IMR-90 (cell line): ENCODE results near the gene TNFRSF11A. TPM values are rescaled to one million over a fixed set of nuclear protein-coding genes. Genes with fewer than 3 reads are reported as not detected.

ENCODE experiments used
- ATAC-seq: fragments of 200-7000 bp; cut with Tn5 transposase; 2 replicates; pipeline ENCODE4 v1.9.1; 2020; ENCODE audit warnings: low read depth, mild to moderate bottlenecking, moderate library complexity
- BruUV-seq: library from RNA; stranded (reverse); fragments of 400-500 nt; replicated peaks from 2 replicates; lab custom pipeline; 2021; lab: Mats Ljungman, UMichigan
- CTCF ChIA-PET: fragments of 300-600 bp; formaldehyde crosslinking; extraction: SDS; loops from one replicate; lab custom pipeline; 2021; ENCODE audit warnings: antibody characterized with exemption; lab: Yijun Ruan, JAX
- POLR2A ChIA-PET: fragments of 300-600 bp; sonication (Branson Sonifier 250); formaldehyde crosslinking; loops from one replicate; lab custom pipeline; 2022; ENCODE audit warnings: antibody characterized with exemption; ENCODE audit not compliant: unreplicated experiment; lab: Charles Lee
- DNase-seq: peaks from one replicate; pipeline ENCODE4 v3.0.0; 2013
- H2AFZ ChIP-seq: replicated peaks from 2 replicates; pipeline ENCODE3; 2013; ENCODE audit warnings: low read length, mild to moderate bottlenecking; ENCODE audit not compliant: poor library complexity
- H2AK5ac ChIP-seq: 2 replicates; pipeline ENCODE4 v1.6.1; 2013; ENCODE audit warnings: low read depth, low read length, inconsistent platforms
- H2AK9ac ChIP-seq: replicated peaks from 2 replicates; pipeline ENCODE3; 2013; ENCODE audit warnings: mild to moderate bottlenecking, low read depth, low read length, moderate library complexity; ENCODE audit not compliant: poor library complexity
- H2BK120ac ChIP-seq: 2 replicates; pipeline ENCODE4 v1.6.1; 2013; ENCODE audit warnings: low read depth, low read length, inconsistent platforms
- H2BK15ac ChIP-seq: 3 replicates; pipeline ENCODE4 v1.6.1; 2013; ENCODE audit warnings: low read depth, low read length, inconsistent platforms
- H2BK20ac ChIP-seq: 2 replicates; pipeline ENCODE4 v1.6.1; 2013; ENCODE audit warnings: low read depth, mild to moderate bottlenecking, inconsistent platforms, low read length, moderate library complexity
- H2BK5ac ChIP-seq: 2 replicates; pipeline ENCODE4 v1.6.1; 2013; ENCODE audit warnings: mild to moderate bottlenecking, low read depth, low read length, inconsistent platforms; ENCODE audit not compliant: poor library complexity, severe bottlenecking
- H3K14ac ChIP-seq: replicated peaks from 2 replicates; pipeline ENCODE4 v1.6.1; 2013; ENCODE audit warnings: low read depth, low read length, inconsistent platforms
- H3K18ac ChIP-seq: 2 replicates; pipeline ENCODE4 v1.6.1; 2013; ENCODE audit warnings: low read depth, low read length, control low read depth
- H3K23ac ChIP-seq: 2 replicates; pipeline ENCODE4 v1.6.1; 2013; ENCODE audit warnings: low read depth, low read length, inconsistent platforms
- H3K27ac ChIP-seq: 2 replicates; pipeline ENCODE4 v1.5.1; 2013; ENCODE audit warnings: mild to moderate bottlenecking, control low read depth, low read length; ENCODE audit not compliant: insufficient read depth
- H3K27me3 ChIP-seq: 2 replicates; pipeline ENCODE4 v1.6.1; 2013; ENCODE audit warnings: low read length; ENCODE audit not compliant: control insufficient read depth, insufficient read depth
- H3K36me3 ChIP-seq: 2 replicates; pipeline ENCODE4 v1.6.1; 2013; ENCODE audit warnings: low read length, mixed read lengths; ENCODE audit not compliant: control insufficient read depth, insufficient read depth
- H3K4ac ChIP-seq: 2 replicates; pipeline ENCODE4 v1.6.1; 2013; ENCODE audit warnings: low read depth, low read length, inconsistent platforms
- H3K4me1 ChIP-seq: 2 replicates; pipeline ENCODE4 v1.6.1; 2013; ENCODE audit warnings: low read length, mixed read lengths; ENCODE audit not compliant: control insufficient read depth, insufficient read depth
- H3K4me2 ChIP-seq: 2 replicates; pipeline ENCODE4 v1.6.1; 2013; ENCODE audit warnings: low read depth, mild to moderate bottlenecking, control low read depth, low read length, moderate library complexity
- H3K4me3 ChIP-seq: 2 replicates; pipeline ENCODE4 v1.5.1; 2013; ENCODE audit warnings: low read depth, mild to moderate bottlenecking, control low read depth, low read length, moderate library complexity; ENCODE audit not compliant: insufficient read depth
- H3K56ac ChIP-seq: 2 replicates; pipeline ENCODE4 v1.6.1; 2013; ENCODE audit warnings: low read length, inconsistent platforms; ENCODE audit not compliant: insufficient read depth; ENCODE audit errors: extremely low read depth
- H3K79me1 ChIP-seq, 2 experiments: 2 replicates each; pipeline ENCODE4 v1.6.1; 2013; ENCODE audit warnings: low read length in 2 of 2, inconsistent platforms in 1 of 2, low read depth in 1 of 2
- H3K9ac ChIP-seq: 2 replicates; pipeline ENCODE4 v1.6.1; 2013; ENCODE audit warnings: low read depth, low read length, control low read depth
- H3K9me1 ChIP-seq: 2 replicates; pipeline ENCODE4 v1.6.1; 2013; ENCODE audit warnings: low read length, inconsistent platforms; ENCODE audit not compliant: insufficient read depth
- H3K9me3 ChIP-seq: 2 replicates; pipeline ENCODE4 v1.6.1; 2013; ENCODE audit warnings: low read length; ENCODE audit not compliant: control insufficient read depth, insufficient read depth
- H4K20me1 ChIP-seq: 2 replicates; pipeline ENCODE4 v1.6.1; 2013; ENCODE audit warnings: low read length, inconsistent platforms; ENCODE audit not compliant: insufficient read depth
- H4K5ac ChIP-seq: 2 replicates; pipeline ENCODE4 v1.6.1; 2013; ENCODE audit warnings: mild to moderate bottlenecking, low read depth, low read length, control low read depth
- H4K8ac ChIP-seq, 2 experiments: 2 replicates each; pipeline ENCODE4 v1.6.1; 2013; ENCODE audit warnings: low read depth in 2 of 2, low read length in 2 of 2, control low read depth in 1 of 2, inconsistent platforms in 1 of 2
- H4K91ac ChIP-seq: 2 replicates; pipeline ENCODE4 v1.6.1; 2013; ENCODE audit warnings: low read depth, low read length, inconsistent platforms; ENCODE audit not compliant: insufficient read depth
- BHLHE40 ChIP-seq: fragments of 150-350 bp; IDR thresholded peaks from 2 replicates; pipeline ENCODE4 v1.6.1; 2016; ENCODE audit warnings: mild to moderate bottlenecking, low read depth, low read length
- CEBPB ChIP-seq: IDR thresholded peaks from 2 replicates; pipeline ENCODE4 v1.6.1; 2012; ENCODE audit warnings: low read depth, low read length, improper control_type of control experiment
- CHD1 ChIP-seq: IDR thresholded peaks from 2 replicates; pipeline ENCODE4 v1.6.1; 2012; ENCODE audit warnings: low read depth, low read length, improper control_type of control experiment
- FOS ChIP-seq: fragments of 150-350 bp; IDR thresholded peaks from 2 replicates; pipeline ENCODE4 v1.6.1; 2016; ENCODE audit warnings: low read depth, low read length
- MAFK ChIP-seq: IDR thresholded peaks from 2 replicates; pipeline ENCODE4 v1.6.1; 2012; ENCODE audit warnings: low read depth, low read length, improper control_type of control experiment
- MAZ ChIP-seq: IDR thresholded peaks from 2 replicates; pipeline ENCODE4 v1.6.1; 2012; ENCODE audit warnings: low read depth, mild to moderate bottlenecking, low read length, improper control_type of control experiment, moderate library complexity, borderline replicate concordance
- MXI1 ChIP-seq: IDR thresholded peaks from 2 replicates; pipeline ENCODE4 v1.6.1; 2012; ENCODE audit warnings: low read depth, mild to moderate bottlenecking, low read length, moderate library complexity, borderline replicate concordance
- NFE2L2 ChIP-seq: fragments of 150-350 bp; IDR thresholded peaks from 2 replicates; pipeline ENCODE4 v1.6.1; 2016; ENCODE audit warnings: low read depth, mild to moderate bottlenecking, low read length
- POLR2A ChIP-seq: IDR thresholded peaks from 2 replicates; pipeline ENCODE4 v1.6.1; 2012; ENCODE audit warnings: mild to moderate bottlenecking, low read depth, low read length
- RAD21 ChIP-seq: IDR thresholded peaks from 2 replicates; pipeline ENCODE4 v1.6.1; 2012; ENCODE audit warnings: low read length, improper control_type of control experiment
- RCOR1 ChIP-seq: IDR thresholded peaks from 2 replicates; pipeline ENCODE4 v1.6.1; 2012; ENCODE audit warnings: mild to moderate bottlenecking, low read length, improper control_type of control experiment; ENCODE audit not compliant: insufficient replicate concordance
- RFX5 ChIP-seq: IDR thresholded peaks from 2 replicates; pipeline ENCODE4 v1.8.0; 2012; ENCODE audit warnings: low read depth, mild to moderate bottlenecking, low read length, moderate library complexity
- SMC3 ChIP-seq: fragments of 150-350 bp; IDR thresholded peaks from 2 replicates; pipeline ENCODE4 v1.6.1; 2016; ENCODE audit warnings: low read depth, mild to moderate bottlenecking, antibody characterized with exemption, low read length, moderate library complexity
- WGBS, 2 experiments: methylation state at CpG; one replicate each; pipeline versions ENCODE4 v1.1.5 to v1.1.7; 2013; ENCODE audit warnings: missing lambda C conversion rate in 2 of 2; ENCODE audit not compliant: insufficient read length in 1 of 2; ENCODE audit errors: extremely low coverage in 2 of 2; 5-methylcytosine and 5-hydroxymethylcytosine counted together
- dilution Hi-C: fragments of 300-500 bp; cut with HindIII; formaldehyde crosslinking; loops from one replicate; pipeline ENCODE4 v1.14.3; 2018; ENCODE audit warnings: low sequenced_read_pairs; ENCODE audit not compliant: unreplicated experiment
- in situ Hi-C: fragments of 300-500 bp; cut with MboI; formaldehyde crosslinking; loops from 3 replicates; pipeline ENCODE4 v1.14.3; 2019; ENCODE audit warnings: low sequenced_read_pairs, inconsistent platforms, mixed read lengths
- intact Hi-C: fragments of 100-400 bp; cut with micrococcal nuclease; formaldehyde crosslinking; loops from 2 replicates; pipeline ENCODE4 v1.10.0; 2022
- polyA plus RNA-seq, 3 experiments: library from polyadenylated mRNA; depleted of rRNA; stranded (reverse); fragments of >200 nt; gene quantifications; 2 replicates each; pipeline ENCODE4 v1.2.3, GENCODE V29; 2012; ENCODE audit warnings: low replicate concordance in 1 of 3
- total RNA-seq: library from RNA; depleted of rRNA; stranded (reverse); fragments of >200 nt; gene quantifications from 2 replicates; pipeline ENCODE4 v1.2.3, GENCODE V29; 2012
- TF ChIP-seq, protein P1 (sequence below): conservative IDR thresholded peaks from 2 replicates; pipeline ENCODE4 v1.5.1; 2012; ENCODE audit warnings: mild to moderate bottlenecking, low read depth, low read length, improper control_type of control experiment
- TF ChIP-seq, protein P2 (sequence below): fragments of 150-350 bp; IDR thresholded peaks from 2 replicates; pipeline ENCODE4 v1.6.1; 2016; ENCODE audit warnings: low read depth, mild to moderate bottlenecking, low read length, moderate library complexity, borderline replicate concordance
- TF ChIP-seq, protein P3 (sequence below): fragments of 150-350 bp; IDR thresholded peaks from 2 replicates; pipeline ENCODE4 v1.6.1; 2017; ENCODE audit warnings: mild to moderate bottlenecking, antibody characterized with exemption, low read length, low read depth

The TNFRSF11A gene
- total and polyA plus RNA-seq, 2 of the 4 experiments (the other 2 are of a cell fraction) = under 0.01 TPM; not detected in 1

DNA sequence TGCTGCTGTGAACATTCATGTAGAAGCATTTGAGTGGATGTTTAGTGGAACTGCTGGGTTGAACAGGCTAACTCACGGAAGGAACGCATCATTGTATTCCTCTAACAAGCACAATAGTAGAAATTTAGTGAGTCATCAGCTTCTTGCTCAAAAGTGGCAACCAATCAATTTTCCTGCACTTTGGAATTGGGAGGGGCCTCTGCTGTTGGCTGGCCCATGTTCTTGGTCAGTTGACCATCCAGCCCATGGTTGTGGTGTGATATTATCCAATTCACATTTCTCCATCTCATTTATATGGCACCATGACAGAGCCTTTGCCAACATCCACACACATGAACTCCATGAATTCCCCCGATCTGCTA, 95.0 kb downstream of the TNFRSF11A start:
- no peak overlapping the region for H2AFZ ChIP-seq
- no peak overlapping the region for H4K5ac ChIP-seq
- DNase-seq = peak; percentile 34
- no peak overlapping the region for H2BK120ac ChIP-seq
- H2AK9ac ChIP-seq = no peak overlapping the region
- no peak overlapping the region for H2BK15ac ChIP-seq
- no peak overlapping the region for H3K23ac ChIP-seq
- H2BK20ac ChIP-seq = no peak overlapping the region
- no peak overlapping the region; a peak in 1 of 4 replicates for H4K8ac ChIP-seq
- no peak overlapping the region for H2AK5ac ChIP-seq
- no peak overlapping the region for H3K4me2 ChIP-seq
- no peak overlapping the region for H4K91ac ChIP-seq
- H3K4ac ChIP-seq = no peak overlapping the region
- H3K18ac ChIP-seq = no peak overlapping the region
- H3K4me1 ChIP-seq = peaks cover 3% of the 10 kb centered on the region; the same call in 1 of the 2 replicates
- TF ChIP-seq RAD21 (no peak), POLR2A (no peak), CHD1 (no peak), RCOR1 (no peak), BHLHE40 (no peak), MAFK (no peak), MAZ (no peak), RFX5 (no peak), CEBPB (no peak), NFE2L2 (no peak), FOS (no peak), MXI1 (no peak), SMC3 (no peak)
- TF ChIP-seq, protein P1, sequence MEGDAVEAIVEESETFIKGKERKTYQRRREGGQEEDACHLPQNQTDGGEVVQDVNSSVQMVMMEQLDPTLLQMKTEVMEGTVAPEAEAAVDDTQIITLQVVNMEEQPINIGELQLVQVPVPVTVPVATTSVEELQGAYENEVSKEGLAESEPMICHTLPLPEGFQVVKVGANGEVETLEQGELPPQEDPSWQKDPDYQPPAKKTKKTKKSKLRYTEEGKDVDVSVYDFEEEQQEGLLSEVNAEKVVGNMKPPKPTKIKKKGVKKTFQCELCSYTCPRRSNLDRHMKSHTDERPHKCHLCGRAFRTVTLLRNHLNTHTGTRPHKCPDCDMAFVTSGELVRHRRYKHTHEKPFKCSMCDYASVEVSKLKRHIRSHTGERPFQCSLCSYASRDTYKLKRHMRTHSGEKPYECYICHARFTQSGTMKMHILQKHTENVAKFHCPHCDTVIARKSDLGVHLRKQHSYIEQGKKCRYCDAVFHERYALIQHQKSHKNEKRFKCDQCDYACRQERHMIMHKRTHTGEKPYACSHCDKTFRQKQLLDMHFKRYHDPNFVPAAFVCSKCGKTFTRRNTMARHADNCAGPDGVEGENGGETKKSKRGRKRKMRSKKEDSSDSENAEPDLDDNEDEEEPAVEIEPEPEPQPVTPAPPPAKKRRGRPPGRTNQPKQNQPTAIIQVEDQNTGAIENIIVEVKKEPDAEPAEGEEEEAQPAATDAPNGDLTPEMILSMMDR = no peak
- TF ChIP-seq, protein P2, sequence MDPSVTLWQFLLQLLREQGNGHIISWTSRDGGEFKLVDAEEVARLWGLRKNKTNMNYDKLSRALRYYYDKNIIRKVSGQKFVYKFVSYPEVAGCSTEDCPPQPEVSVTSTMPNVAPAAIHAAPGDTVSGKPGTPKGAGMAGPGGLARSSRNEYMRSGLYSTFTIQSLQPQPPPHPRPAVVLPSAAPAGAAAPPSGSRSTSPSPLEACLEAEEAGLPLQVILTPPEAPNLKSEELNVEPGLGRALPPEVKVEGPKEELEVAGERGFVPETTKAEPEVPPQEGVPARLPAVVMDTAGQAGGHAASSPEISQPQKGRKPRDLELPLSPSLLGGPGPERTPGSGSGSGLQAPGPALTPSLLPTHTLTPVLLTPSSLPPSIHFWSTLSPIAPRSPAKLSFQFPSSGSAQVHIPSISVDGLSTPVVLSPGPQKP = no peak
- TF ChIP-seq, protein P3, sequence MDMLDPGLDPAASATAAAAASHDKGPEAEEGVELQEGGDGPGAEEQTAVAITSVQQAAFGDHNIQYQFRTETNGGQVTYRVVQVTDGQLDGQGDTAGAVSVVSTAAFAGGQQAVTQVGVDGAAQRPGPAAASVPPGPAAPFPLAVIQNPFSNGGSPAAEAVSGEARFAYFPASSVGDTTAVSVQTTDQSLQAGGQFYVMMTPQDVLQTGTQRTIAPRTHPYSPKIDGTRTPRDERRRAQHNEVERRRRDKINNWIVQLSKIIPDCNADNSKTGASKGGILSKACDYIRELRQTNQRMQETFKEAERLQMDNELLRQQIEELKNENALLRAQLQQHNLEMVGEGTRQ = no peak
- no TSS peak for BruUV-seq
- CTCF ChIA-PET = no interaction called here
- dilution Hi-C loops = no loop called here
- H3K9me3 ChIP-seq = no peaks in the 10 kb centered on the region
- H3K14ac ChIP-seq = no peak overlapping the region
- H3K9me1 ChIP-seq = no peaks in the 10 kb centered on the region
- no peaks in the 10 kb centered on the region for H3K36me3 ChIP-seq
- H3K56ac ChIP-seq = no peak overlapping the region
- H3K79me1 ChIP-seq = no peaks in the 10 kb centered on the region
- no peak for ATAC-seq
- H4K20me1 ChIP-seq = no peaks in the 10 kb centered on the region
- in situ Hi-C loops = no loop called here
- intact Hi-C loops = no loop called here
- no peak overlapping the region for H2BK5ac ChIP-seq
- no peak overlapping the region for H3K4me3 ChIP-seq
- H3K27ac ChIP-seq = no peak overlapping the region
- POLR2A ChIA-PET = interaction anchor here (0.6 kb wide), 1 partner anchor 60 kb away, joined by 5 read pairs; no protein-coding TSS in a partner anchor
- H3K9ac ChIP-seq = no peak overlapping the region
- WGBS, 2 experiments = no CpG with 5 or more reads among the region's 3 CpGs
- H3K27me3 ChIP-seq = no peaks in the 10 kb centered on the region; the same call in 1 of the 2 replicates
